Measurements from ENCODE around the gene LDAH. TPM values are rescaled to one million over a fixed set of nuclear protein-coding genes. Genes with fewer than 3 reads are reported as not detected.
"Not testable (repeated sequence)": the region's sequence is repeated elsewhere in the genome, so short reads cannot be mapped to it uniquely, and the experiment has no call there.

Gene LDAH
- polyA plus RNA-seq, 1 donor from 2014 or later, result 15.4 TPM

DNA sequence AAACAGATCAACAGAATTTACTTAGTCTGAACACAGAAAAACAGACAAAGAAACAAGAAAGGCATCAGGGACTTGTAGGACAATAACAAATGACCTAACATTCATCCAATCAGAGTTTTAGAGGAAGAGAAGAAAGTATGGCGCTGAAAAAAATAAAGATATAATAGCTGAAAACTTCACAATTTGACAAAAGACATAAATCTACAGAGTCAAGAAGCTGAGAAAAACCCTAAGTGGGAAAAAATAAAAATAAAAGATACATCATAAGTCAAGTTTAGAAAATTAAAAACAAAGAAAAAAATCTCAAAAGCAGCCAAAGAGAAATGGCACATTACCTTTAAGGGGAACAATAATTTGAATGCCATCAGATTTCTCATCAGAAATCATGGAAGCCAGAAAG, 7.7 kb downstream of the LDAH start:
- Mint-ChIP-seq H3K9me3 (no peaks in the 10 kb centered on the region), H3K27ac (no peak overlapping the region), H3K4me1 (peaks cover 19 to 22% (median 21%) of the 10 kb centered on the region in 3 donors), H3K36me3 (peaks cover 8% of the 10 kb centered on the region), H3K4me3 (peak overlapping the region in 1 of 4 donors; percentile 66), H3K27me3 (no peaks in the 10 kb centered on the region)

DNA sequence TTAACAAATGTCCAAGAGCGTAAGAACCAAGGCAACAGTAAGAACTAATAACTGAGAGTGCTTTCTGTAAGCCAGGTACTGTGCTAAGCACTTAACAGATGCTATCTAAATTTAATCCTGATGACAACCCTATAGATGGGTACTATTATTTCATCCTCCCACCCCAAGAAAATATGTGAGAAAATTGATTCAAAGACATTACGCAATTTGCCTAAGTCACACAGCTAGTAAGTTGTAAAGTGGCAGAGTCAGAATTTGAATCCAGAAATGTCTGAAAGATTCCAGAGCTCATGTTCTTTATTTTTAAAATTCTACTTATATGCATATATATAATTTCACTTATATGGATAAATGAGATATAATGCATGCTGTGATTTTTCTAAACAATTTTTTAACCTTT, 10.1 kb downstream of the LDAH start:
- Mint-ChIP-seq H3K4me1 (peaks cover 10 to 15% (median 11%) of the 10 kb centered on the region in 3 donors), H3K36me3 (peaks cover 13% of the 10 kb centered on the region), H3K9me3 (no peaks in the 10 kb centered on the region), H3K27ac (no peak overlapping the region), H3K27me3 (no peaks in the 10 kb centered on the region), H3K4me3 (no peak overlapping the region)

DNA sequence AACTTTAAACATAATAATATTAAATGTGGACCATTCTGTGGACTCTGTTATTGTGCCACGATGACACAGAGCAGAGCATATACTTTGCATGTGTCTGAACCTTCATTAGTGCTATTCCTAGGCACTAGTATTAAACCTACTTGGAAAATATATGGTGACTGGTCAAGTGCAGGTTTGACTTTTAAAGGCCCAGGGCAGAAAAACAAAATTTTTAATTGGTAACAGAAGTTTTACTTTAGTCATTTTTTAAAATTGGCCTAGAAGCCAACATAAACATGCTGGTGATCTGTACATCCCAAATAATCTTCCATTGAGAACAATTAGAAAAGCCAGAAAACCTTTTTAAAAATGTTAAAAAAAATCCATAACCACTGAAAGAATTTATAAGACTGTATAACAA, 16.6 kb downstream of the LDAH start:
- Mint-ChIP-seq H3K27ac (no peak overlapping the region), H3K27me3 (no peaks in the 10 kb centered on the region), H3K4me1 (peaks cover 0 to 14% (median 9%) of the 10 kb centered on the region in 3 donors), H3K9me3 (no peaks in the 10 kb centered on the region), H3K36me3 (peaks cover 11% of the 10 kb centered on the region), H3K4me3 (no peak overlapping the region)

DNA sequence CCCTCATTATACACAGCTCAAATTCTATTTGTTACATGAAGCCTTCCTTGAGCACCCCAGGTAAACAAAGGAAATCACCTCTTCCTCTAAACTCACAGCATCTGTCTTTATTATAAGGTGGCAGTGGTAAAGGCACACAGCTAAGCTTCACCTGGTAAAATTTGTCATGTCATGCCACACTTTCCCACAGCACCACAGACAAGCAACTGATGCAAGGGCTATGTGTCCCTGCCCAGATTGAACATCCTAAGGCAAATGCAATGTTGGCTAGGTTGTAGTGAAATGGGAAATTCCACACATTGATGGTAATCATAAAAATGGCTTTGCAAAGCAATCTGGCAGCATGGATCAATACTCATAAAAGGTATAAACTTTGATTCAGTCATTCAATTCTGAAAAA, 18.9 kb downstream of the LDAH start:
- Mint-ChIP-seq H3K36me3 (peaks cover 6% of the 10 kb centered on the region), H3K27me3 (no peaks in the 10 kb centered on the region)

DNA sequence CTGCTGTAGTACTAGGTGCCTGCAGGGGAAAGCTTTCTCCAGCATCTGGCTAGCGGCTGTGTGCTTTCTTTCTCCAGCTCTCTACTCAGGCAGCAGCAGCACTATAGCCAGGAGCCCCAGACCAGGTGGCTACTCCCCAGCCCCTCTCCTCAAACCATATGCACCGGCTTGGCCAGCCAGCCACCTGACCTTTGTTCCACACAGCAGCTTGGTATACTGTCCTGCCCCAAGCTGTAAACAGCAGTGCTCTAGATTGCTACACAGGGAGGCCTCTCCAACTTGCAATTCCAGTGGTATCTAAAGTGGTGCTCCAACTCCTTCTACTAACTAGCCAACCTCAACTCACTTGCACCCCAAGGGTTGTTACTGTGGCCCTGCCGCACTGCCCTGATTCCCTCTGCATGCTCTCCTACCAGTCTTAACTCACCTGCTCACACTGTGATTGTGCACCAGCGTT, 19.6 kb downstream of the LDAH start:
- H3K27me3 Mint-ChIP-seq, result no peaks in the 10 kb centered on the region

More for the DNA sequence above, 18.9 kb downstream of the LDAH start:
- Mint-ChIP-seq H3K4me3 (no peak overlapping the region), H3K27ac (no peak overlapping the region), H3K9me3 (no peaks in the 10 kb centered on the region), H3K4me1 (peaks cover 0 to 14% (median 7%) of the 10 kb centered on the region in 3 donors)

DNA sequence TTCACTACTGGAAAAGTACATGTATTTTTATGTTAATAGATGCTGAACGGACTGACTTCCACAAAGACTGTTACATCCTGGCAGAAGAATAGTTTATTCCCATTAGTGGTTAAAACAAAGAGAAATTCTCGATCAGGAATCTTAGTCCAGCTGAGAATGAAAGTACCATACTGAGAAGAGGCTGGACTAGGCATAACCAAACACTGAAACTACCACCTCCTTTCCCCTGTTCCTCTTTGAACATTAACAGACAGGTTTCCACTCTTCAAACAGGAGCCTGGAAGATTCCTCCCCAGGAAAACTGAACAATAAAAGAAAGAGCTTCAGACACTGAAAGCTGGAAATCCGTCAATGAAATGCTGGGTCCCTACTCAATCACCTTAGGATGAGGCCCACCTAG, 25.8 kb downstream of the LDAH start:
- Mint-ChIP-seq H3K4me3 (no peak overlapping the region), H3K27ac (no peak overlapping the region), H3K9me3 (peaks cover 4 to 15% (median 10%) of the 10 kb centered on the region in 3 donors), H3K27me3 (no peaks in the 10 kb centered on the region), H3K4me1 (peaks cover 6 to 13% (median 7%) of the 10 kb centered on the region in 3 donors), H3K36me3 (peaks cover 29% of the 10 kb centered on the region)

More for the DNA sequence above, 19.6 kb downstream of the LDAH start:
- no peak overlapping the region for H3K4me3 Mint-ChIP-seq
- H3K4me1 Mint-ChIP-seq, result peaks cover 0 to 14% (median 7%) of the 10 kb centered on the region in 3 donors
- H3K36me3 Mint-ChIP-seq, result peaks cover 6% of the 10 kb centered on the region
- no peak overlapping the region for H3K27ac Mint-ChIP-seq
- no peaks in the 10 kb centered on the region for H3K9me3 Mint-ChIP-seq

DNA sequence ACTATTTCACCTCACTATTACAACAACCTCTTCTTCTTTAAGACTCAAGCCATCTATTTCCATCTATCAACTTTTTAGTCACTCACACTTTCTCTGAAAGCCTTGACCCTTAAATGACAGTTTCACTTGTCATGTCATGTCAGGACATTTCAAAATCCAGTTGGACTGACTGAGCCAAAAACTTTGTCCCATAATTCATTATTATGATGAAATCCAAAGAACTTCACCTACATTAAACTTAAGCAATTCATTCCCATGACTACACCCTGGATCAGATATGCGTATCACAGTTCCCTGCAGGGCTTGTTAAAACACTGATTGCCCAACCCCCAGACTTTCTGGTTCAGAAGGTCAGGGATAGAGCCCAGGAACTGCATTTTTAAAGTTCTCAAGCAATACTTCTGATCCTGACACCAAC, 26.5 kb downstream of the LDAH start:
- Mint-ChIP-seq H3K9me3 (peaks cover 4 to 15% (median 10%) of the 10 kb centered on the region in 3 donors), H3K27me3 (no peaks in the 10 kb centered on the region), H3K4me1 (peaks cover 6 to 13% (median 7%) of the 10 kb centered on the region in 3 donors), H3K4me3 (no peak overlapping the region), H3K27ac (no peak overlapping the region), H3K36me3 (peaks cover 31% of the 10 kb centered on the region)

DNA sequence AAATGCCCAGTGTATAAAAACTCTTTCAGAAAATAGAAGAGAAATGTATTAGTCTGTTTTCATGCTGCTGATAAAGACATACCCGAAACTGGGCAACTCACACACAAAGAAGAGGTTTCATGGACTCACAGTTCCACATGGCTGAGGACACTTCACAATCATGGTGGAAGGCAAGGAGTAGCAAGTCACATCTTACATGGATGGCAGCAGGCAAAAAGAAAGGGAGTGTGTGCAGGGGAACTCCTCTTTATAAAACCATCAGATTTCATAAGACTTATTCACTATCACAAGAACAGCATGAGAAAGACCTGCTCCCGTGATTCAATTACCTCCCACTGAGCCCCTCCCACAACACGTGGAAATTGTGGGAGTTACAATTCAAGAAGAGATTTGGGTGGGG, 29.0 kb downstream of the LDAH start:
- Mint-ChIP-seq H3K9me3 (peaks cover 4 to 15% (median 10%) of the 10 kb centered on the region in 3 donors), H3K36me3 (peaks cover 31% of the 10 kb centered on the region)
- not testable (repeated sequence) for H3K4me3 Mint-ChIP-seq, H3K4me1 Mint-ChIP-seq, H3K27me3 Mint-ChIP-seq, H3K27ac Mint-ChIP-seq

DNA sequence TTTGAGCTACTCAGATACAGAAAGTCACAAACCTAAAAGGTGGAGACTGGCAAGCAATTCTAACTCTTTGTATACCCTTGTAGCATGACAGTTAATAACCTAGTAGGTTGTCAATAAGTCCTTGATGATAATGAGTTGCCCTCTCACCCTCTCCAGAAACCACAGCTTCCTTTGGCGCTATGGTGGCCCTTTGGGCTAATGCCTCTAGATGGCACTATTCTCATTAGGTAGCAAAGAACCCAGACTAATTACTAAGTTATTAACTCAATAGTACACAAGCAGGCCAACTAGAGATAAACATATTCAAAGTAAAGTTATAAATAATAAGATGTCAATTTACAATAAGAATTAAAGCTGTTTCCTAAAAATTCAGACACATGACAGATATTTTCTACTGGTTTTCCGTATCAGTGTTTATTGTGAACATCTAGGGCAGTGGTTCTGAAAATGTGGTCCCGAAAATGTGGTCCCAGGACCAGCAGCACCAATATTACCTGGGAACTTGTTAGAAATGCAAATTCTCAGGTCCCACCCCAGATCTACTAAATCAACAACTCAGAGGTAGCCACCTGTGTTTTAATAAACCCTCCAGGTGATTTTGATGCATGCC, 41.1 kb downstream of the LDAH start:
- no peak overlapping the region for H3K4me3 Mint-ChIP-seq
- H3K9me3 Mint-ChIP-seq, result no peaks in the 10 kb centered on the region
- peaks cover 6% of the 10 kb centered on the region for H3K36me3 Mint-ChIP-seq
- H3K4me1 Mint-ChIP-seq, result peaks cover 0 to 2% (median 0%) of the 10 kb centered on the region in 3 donors
- H3K27me3 Mint-ChIP-seq, result no peaks in the 10 kb centered on the region
- no peak overlapping the region for H3K27ac Mint-ChIP-seq

DNA sequence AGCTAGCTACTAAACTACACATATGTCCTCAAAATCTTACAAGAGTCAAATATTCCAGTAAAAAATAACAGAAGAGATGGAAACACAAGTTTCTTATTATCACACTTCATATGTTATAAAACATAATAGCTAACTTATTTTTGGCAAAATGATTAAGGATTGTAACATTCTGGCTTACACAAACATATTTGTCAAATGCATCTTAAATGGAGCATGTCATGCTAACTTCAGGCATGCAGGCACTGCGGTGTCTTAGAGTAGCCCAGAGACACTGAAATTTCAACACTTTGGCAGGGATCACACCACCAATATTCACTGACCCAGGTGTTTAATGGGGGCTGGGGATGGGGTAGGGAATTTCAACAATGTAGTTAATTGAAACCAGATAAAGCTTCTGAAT, 51.6 kb downstream of the LDAH start:
- no peaks in the 10 kb centered on the region for H3K27me3 Mint-ChIP-seq
- peaks cover 2 to 8% (median 2%) of the 10 kb centered on the region in 3 donors for H3K9me3 Mint-ChIP-seq
- peak overlapping the region in 1 of 4 donors; percentile 5 for H3K4me3 Mint-ChIP-seq
- H3K27ac Mint-ChIP-seq, result no peak overlapping the region
- H3K4me1 Mint-ChIP-seq, result peaks cover under 1 to 6% (median under 1%) of the 10 kb centered on the region in 3 donors
- peaks cover 24% of the 10 kb centered on the region for H3K36me3 Mint-ChIP-seq

DNA sequence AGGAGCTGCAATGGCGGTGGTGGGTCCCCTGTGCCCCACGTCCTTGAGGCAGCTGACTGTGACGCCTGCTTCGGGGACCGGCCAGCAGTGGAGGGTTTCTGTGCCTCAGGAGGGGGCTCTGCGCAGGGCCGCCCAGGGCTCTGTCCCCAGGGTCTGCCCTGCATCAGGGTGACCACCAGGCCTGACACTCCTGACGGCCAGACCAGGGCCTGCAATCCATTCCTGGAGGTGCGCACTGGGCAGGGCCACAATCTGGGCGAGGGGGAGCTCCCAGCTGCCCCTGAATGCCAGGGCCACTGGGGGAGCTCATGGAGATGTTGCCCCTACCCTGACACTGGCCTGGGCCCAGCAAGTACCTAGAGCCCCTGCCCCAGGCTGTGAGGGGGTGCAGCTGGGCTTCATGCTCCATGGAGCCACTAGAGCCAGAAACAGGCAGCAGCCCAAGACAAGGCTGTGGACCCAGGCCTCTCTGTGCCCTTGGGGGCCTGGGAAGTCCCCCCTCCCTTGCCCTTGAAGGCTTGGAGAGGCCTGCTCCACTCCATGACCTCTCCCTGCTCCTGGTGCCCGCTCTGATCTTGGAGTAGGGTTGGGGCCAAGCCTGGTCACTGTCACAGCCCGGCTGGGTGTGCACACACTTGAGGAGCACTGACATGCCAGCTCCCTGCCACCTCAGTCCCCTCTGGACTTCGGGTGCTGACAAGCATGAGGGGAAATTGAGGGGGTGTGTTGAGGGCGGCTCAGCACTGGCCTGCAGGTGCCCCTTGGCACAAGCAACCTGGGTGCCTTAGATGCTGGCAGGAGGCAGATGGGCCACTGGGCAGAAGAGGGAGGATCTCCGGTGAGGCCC, 55.9 kb downstream of the LDAH start:
- no peaks in the 10 kb centered on the region for H3K27me3 Mint-ChIP-seq
- H3K9me3 Mint-ChIP-seq, result peaks cover 2 to 8% (median 2%) of the 10 kb centered on the region in 3 donors
- peaks cover 19 to 37% (median 26%) of the 10 kb centered on the region in 3 donors for H3K4me1 Mint-ChIP-seq
- no peak overlapping the region for H3K4me3 Mint-ChIP-seq
- H3K36me3 Mint-ChIP-seq, result peaks cover 12% of the 10 kb centered on the region
- H3K27ac Mint-ChIP-seq, result no peak overlapping the region

DNA sequence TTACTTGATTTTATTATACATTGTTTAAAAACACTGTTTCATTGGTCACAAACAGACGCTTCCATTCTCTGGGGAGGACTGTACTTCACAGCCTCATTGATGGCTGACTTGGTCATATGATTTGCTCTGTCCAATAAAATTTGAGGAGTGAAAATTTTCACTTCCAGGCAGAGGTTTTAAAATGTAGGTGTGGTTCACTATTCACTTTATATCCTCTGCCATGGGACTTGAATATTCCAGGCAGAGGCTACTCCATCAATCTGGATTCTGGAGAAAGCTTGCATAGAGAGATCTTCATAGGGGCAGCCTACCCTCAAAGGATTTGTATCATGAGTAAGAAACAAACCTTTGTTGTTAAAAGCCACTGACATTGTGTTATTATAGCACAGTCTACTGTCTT, 56.7 kb downstream of the LDAH start:
- Mint-ChIP-seq H3K4me3 (no peak overlapping the region), H3K27ac (no peak overlapping the region), H3K9me3 (peaks cover 2 to 8% (median 2%) of the 10 kb centered on the region in 3 donors), H3K36me3 (peaks cover 14% of the 10 kb centered on the region), H3K27me3 (no peaks in the 10 kb centered on the region), H3K4me1 (peaks cover 23 to 43% (median 28%) of the 10 kb centered on the region in 3 donors)

DNA sequence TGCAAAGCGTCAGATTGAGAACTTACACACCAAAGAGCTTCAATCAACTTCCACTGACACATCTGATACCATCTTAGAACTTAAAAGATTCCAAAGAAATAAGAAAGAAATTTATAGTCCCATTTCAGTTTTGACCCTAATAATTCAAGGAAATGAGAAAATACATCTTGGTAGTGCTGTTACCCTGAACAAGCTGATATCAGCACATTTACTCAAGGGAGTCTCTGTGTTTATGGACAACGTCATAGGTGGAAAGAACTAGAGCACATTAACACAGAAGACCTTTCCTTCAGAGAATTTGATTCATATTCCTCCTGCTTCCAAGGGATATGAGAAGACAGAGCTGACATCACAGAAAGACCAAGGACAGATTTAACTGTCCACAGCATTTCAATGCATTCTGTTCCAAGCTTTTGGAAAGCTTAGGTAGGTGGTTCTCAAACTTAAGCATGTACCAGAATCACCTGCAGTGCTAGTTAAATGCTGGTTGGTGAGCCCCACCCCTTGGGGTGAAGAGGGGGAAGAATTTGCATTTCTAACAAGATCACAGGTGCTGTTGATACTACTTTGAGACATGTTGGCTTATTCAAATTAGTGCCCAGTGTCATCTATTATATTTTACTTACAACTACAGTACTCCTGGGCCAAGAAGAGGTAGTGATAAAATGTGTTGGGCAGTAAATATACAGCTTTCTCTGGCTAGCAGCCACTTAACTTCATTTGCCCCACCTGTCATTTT, 59.8 kb downstream of the LDAH start:
- H3K4me1 Mint-ChIP-seq, result peaks cover 26 to 39% (median 28%) of the 10 kb centered on the region in 3 donors
- H3K36me3 Mint-ChIP-seq, result peaks cover 9% of the 10 kb centered on the region
- H3K9me3 Mint-ChIP-seq, result peaks cover 0 to 2% (median 0%) of the 10 kb centered on the region in 3 donors
- peak overlapping the region in 2 of 4 donors; percentile 51 to 82 for H3K4me3 Mint-ChIP-seq
- no peaks in the 10 kb centered on the region for H3K27me3 Mint-ChIP-seq
- peak overlapping the region in 1 of 3 donors; percentile 23 for H3K27ac Mint-ChIP-seq

DNA sequence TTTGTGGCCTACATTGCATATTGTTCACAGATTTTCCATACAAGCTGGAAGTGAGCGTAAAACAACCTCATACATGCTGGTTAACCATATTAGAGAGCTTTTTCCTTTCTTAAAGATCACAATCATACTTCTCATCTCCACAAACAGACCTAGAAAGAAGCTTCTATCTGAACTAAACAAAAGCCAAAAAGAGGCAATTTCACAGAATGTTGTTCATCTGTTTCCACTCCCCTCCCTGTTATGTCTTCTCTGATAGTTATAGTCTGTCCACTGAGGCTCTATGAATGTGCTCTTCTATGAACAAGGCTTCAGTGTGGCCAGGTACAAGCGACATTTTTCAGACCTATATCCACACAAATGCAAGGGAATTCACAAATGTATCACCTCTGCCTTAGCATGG, 63.4 kb downstream of the LDAH start:
- peaks cover 23 to 29% (median 24%) of the 10 kb centered on the region in 3 donors for H3K4me1 Mint-ChIP-seq
- H3K27me3 Mint-ChIP-seq, result no peaks in the 10 kb centered on the region
- H3K27ac Mint-ChIP-seq, result no peak overlapping the region
- peaks cover 14% of the 10 kb centered on the region for H3K36me3 Mint-ChIP-seq
- peaks cover 0 to 2% (median 0%) of the 10 kb centered on the region in 3 donors for H3K9me3 Mint-ChIP-seq
- H3K4me3 Mint-ChIP-seq, result no peak overlapping the region

DNA sequence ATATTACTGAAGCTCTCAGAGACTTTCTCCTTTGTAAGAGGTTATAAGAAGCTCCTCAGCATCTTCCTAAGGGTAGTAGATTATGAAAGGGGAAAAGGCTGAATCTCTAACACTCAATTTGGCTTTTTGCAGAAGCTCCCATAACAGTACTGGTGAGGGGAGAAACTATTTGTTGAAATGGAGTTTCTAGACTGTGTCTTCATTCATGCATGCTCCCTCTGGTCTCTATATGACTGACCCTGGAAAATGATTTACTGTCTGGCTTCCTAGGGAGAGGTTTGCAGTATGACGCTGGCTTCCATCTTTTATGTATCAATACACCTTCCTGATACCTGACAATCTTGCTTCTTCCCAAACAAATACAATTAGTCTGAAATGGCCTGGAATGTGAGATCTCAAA, 63.9 kb downstream of the LDAH start:
- H3K4me1 Mint-ChIP-seq, result peaks cover 19 to 24% (median 20%) of the 10 kb centered on the region in 3 donors
- H3K27ac Mint-ChIP-seq, result no peak overlapping the region
- H3K36me3 Mint-ChIP-seq, result peaks cover 14% of the 10 kb centered on the region
- peaks cover 0 to 2% (median 0%) of the 10 kb centered on the region in 3 donors for H3K9me3 Mint-ChIP-seq
- no peak overlapping the region for H3K4me3 Mint-ChIP-seq
- H3K27me3 Mint-ChIP-seq, result no peaks in the 10 kb centered on the region
